B cell (primary cell): Measurements from ENCODE around the gene TCHH.

Experiments
- CTCF ChIP-seq: fragments of 200-600 bp; IDR thresholded peaks from one replicate; pipeline ENCODE4 v1.8.0; 2022; ENCODE audit warnings: antibody characterized with exemption, mild to moderate bottlenecking
- EZH2 ChIP-seq: IDR thresholded peaks from 2 replicates; pipeline ENCODE4 v1.6.1; 2012; ENCODE audit warnings: borderline replicate concordance, low read depth, mild to moderate bottlenecking, moderate library complexity, low read length; ENCODE audit not compliant: insufficient read depth, poor library complexity, severe bottlenecking

DNA sequence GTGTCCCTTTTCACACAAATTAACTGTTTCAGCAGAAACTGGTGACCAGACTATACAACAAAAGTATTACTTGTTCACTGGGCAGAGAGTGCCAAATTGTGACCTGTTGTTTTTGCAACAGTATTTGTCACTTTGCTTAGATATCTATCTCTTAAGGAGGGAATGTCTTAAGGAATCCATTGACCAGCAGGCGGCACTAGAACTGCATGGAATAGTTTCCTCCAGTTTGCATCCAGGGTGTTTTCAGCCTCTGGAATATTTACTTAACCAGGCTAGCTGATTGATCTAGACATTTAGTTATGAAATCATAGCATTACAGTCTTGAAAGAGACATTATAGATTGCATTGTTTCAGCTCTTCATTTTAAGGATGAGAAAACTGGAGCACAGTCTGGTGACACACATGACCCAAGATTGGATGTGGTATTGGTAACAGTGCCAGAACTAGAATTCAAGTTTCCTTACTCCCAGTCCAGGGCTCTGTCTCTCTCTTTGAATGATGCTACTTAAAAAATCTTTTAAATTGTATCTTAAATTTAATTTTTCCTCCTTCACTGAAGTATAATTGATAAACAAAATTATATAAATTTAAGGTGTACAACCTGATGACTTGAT is 26.8 kb upstream of the TCHH start:
- TF ChIP-seq CTCF: peak; percentile 22
- no peak for TF ChIP-seq EZH2
